Stimulated activated CD4-positive, alpha-beta T cell treated with anti-CD3 and anti-CD28 coated beads, Interleukin-4, amount 100 ng/mL, for 24 hours (primary cell): Measurements from ENCODE around the gene DBNDD1.
"Not testable (repeated sequence)": the region's sequence is repeated elsewhere in the genome, so short reads cannot be mapped to it uniquely, and the experiment has no call there.

Experiments
- DNase-seq: peaks from one replicate; pipeline ENCODE4 v3.0.0-alpha.2; 2020

Gene DBNDD1

DNA sequence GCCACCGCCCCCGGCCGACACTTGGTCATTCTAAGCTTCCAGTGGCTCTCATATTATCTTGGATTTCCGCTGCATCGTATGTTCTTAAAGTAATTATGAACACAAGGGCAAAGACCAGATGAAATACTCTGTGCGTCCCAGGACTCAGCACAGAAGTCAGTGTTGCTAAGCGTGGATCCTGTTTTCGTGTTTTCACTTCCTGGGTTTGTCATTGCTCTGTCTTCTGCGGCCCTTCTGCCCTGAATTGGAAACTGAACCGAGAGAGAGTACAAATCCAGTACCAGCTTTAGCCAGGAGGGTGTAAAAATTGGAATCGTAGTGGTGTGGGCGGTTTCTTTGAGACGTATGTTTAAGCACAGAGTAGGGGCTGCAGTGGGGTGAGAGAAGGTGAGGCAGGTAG is 32.7 kb downstream of the DBNDD1 start:
- DNase-seq: no peak

DNA sequence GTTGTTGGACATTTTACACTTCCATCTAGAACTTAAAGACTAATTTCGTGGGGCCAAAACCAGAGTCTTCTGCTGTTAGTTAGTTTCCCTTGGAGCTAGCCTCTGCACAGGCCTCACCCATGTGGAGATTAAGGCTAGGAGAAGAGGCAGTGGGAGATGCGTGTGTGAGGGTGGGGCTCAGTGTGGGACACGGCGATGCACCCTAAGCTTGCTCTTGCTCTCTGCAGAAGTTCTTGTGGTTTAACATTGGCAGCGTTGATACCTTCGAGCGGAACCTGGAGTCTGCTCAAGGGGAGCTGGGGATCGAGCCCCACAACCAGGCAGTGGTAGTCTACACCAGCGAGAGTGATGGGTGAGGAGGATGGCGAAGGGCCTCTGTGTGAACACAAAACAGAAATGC is 34.0 kb downstream of the DBNDD1 start:
- DNase-seq: no peak

DNA sequence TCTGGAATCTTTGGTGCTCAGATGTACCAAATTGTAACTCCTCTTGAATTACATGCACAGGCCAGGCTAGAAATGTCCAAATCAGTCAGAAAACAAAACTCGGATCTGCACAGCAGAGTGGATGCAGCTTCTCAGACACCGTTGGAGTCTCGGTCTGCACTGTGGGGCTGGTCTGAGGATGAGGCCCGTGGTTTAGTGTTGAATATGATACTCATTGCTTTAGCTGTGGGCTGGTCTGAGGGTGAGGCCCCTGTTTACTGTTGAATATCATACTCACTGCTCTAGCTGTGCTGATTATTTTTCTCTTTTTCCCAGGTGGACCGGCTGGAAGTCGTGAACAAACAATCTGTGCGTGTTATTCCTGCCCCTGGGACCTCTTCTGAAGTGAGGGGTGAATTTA is 35.0 kb downstream of the DBNDD1 start:
- no peak for DNase-seq

DNA sequence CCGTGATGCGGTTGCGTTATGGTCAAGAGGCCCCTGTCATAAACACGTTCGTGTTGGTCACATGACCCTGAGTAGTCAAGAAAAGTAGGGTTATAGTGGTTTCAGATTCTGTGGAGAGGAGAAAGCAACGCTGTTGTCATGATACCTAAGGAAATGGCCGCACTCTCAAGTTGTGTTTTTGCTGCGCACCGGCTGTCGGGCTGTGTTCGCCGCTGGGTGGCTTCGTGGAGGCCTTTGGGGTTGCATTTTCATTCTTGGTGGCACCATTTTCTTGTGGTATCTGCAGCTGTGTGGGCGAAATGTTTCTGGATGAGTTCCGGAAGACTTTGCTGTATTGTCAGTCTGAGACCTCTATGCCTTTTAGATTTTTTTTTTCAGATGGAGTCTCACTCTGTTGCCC is 35.7 kb downstream of the DBNDD1 start:
- no peak for DNase-seq

DNA sequence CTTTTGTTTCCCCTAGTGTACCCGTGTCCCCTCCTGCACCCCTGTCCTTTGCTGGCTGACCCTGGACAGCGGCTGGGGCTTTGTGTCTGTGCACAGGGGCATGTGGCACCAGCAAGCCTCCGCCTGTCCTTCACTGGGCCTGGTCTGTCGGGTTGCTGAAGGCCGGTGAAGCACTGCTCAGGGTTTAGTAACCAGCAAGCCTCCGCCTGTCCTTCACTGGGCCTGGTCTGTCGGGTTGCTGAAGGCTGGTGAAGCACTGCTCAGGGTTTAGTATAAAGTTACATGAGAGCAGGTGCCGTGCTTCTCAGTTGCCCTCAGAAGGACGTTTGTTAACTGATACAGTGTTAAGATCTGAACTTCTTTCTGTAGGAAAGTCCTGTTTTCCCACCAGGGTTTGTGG is 36.9 kb downstream of the DBNDD1 start:
- no peak for DNase-seq

DNA sequence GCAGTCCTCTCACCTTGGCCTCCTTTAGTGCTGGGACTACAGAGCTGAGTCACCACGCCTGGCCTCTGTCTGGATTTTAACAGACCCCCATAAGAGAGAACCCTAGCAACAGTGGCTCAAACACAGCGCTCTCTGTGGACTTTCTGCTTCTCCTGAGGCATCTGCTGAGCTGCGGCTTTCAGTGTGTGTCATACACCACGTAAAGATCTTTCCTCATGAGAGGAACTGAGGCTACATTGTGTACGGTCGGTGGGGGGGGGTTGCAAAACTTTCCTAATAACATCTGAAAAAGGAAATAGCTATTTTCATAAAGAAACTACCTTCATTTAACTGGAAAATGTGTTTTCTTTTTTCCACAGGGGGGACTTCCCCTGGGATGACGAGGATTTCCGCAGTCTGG is 37.8 kb downstream of the DBNDD1 start:
- DNase-seq: no peak

DNA sequence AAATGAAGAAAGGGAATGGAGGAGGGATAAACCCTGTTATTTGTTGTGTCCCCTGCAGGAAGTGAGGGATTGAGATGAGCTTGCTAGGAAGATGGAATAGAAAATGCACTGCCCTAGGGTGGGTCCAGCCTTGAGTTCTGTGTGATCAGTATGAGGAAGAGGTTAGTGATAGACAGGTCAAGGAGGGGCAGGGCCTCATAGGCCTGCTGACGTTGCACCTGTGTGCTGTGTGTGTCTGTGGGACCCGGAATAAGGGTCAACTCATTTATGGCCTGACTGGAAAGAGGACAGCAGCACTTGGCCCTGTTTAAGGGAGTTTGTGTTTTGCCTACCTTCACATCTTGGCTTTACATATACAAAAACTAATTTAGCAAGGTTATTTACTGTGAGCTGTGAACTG is 44.4 kb downstream of the DBNDD1 start:
- DNase-seq: no peak

DNA sequence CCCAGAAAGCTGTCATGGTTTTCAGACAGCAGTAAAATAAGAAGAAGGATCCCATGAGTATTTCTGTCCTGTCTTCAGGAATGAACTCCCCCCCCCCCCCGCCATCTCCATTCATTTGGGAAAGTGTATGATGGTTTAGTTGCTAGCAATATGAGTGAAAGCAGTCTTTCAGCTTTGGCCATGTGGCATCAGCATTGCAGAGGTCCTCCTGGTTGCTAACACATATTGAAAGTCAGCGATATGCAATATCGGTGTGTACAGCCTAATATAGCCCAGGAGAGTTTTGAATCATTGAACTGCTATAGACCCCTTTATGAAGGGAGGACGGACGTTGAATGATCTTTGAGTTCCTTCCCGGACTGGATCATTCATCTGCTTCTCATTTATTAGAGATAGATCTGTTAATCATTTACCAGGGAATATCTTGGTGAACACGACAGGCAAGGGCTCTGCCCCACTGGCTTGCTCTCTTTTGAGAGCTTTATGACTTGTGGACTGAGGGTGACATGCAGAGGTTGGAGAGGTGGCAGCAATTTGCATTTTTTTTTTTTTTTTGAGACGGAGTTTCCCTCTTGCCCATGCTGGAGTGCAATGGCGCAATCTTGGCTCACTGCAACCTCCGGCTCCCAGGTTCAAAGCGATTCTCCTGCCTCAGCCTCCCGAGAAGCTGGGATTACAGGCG is 45.5 kb downstream of the DBNDD1 start:
- no peak for DNase-seq

DNA sequence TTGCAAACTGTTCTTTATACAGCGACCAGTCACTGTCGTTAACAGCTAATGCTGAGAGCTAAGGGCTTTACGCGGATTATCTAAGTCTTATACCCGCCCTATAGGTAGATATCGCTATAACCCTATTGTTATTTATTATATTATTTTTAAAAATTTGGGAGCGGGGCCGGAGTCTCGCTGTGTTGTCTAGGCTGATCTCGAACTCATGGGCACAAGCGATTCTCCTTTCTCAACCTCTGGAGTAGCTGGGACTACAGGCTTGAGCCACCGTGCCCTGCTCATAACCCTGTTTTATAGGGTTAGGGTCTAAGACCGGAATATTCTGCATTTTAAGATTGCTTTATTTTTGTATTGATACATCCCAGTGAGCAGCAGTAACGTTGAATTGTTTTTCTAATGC is 46.0 kb downstream of the DBNDD1 start:
- no peak for DNase-seq

DNA sequence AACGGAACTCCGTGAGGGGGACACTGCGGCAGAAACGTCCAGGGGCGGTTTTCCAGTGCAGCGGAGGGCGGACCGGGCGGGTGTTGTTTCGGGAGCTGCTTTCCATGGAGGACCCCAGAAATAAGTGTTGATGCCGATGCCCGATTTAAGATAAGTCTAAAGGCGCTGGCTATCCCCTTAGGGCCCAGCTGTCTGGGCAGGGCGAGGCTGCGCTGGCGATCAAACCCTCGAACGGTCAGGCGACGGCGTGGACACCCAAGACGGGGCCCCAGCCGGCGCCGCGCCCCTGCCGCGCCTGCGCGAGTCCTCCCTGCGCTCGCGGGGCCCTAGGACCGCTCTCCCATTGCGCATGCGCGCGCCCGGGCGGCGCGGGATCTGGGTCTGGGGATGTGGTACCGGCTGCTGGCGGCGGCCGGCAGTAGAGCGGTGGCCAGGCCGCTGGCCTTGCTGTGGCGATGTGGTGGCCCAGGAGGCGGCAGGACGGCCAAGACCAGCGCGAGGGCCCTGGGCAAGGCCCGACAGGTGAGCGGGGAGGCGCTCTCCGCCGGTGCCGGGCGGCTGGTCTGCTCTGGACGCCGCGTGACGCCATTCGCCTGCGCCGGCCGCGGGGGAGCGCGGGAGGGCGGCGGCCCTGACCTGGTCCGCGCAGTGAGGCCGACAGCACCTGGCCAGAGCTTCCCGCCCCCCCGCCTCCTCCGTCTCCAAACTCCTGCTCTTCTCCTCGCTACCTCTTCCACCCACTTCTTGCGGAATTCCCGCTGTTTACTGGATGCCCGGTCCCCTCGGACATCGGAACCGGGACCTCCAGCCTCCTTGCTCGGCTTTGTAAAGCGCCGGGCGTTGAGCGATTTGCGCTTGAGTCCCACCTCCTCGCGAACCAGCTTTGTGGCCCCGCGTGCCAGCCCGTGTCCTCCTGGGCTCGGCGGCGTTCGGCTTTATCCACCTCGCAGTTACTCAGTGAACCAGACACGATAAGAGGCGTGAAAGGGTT is 46.7 kb downstream of the DBNDD1 start:
- DNase-seq: peak; percentile 91

DNA sequence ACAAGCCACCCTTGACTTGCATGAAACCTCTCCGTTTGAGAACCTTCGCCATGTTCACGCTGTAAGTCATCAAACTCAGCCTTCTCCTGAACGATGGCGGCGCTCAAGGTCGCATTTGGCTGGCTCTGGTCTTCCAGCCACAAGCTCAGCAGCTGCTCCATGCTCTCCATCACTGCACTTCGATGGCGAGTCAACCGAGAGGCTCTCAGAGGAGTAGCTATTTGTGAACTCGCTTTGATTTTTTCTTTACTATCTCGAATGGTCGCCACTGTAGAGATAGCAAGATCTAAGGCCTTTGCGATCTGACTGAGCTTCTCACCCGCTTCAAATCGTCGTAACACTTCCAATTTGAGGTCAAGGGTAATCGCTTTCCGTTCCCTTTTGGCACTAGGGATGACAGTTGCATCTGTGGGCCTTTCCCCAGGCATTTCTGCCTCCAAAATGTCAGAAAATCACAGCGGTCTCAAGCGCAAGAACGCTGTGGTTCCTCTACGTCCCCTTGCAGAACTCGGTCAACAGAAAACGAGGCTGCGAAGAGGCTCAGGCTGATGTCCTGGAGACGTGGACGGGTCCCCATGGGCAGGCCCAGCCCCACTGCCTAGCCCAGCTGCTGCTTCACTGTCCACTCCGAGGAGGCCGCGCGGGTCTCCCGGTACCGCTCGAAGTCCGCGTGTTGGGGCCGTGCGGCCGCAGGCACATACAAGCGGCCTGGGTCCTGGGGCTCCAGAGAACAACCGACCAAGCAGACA is 47.6 kb downstream of the DBNDD1 start:
- DNase-seq: no peak

DNA sequence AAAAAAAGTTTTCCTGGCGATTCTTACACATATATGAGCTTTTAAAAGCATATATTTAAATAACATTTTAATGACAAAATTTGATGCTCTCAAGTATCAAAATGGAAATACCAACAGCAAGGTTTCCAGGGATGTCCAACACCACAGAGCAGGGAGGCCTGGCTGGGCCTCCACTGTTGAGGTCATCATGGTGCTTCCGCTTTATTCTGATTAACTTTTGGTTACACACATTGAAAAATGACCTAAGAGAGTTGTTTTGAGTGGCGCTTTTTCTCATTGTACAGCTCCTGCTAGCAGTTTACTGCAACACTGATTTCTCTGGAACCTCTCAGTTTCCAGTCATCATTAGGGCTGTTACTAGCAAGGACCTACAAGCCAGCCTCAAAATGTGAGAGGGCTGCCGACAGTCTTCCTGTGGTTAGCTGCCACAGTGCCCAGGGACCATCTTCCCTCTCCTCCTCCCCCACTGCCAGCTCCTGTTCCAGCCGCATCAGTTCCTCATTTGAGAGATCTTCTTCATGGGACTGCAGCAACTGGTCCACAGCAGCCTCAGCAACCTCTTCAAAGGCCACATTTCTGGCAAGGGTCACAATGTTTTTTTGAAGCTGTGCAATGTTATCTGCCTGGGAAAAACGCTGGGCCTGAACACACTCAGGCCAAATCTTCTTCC is 49.4 kb downstream of the DBNDD1 start:
- DNase-seq: no peak

DNA sequence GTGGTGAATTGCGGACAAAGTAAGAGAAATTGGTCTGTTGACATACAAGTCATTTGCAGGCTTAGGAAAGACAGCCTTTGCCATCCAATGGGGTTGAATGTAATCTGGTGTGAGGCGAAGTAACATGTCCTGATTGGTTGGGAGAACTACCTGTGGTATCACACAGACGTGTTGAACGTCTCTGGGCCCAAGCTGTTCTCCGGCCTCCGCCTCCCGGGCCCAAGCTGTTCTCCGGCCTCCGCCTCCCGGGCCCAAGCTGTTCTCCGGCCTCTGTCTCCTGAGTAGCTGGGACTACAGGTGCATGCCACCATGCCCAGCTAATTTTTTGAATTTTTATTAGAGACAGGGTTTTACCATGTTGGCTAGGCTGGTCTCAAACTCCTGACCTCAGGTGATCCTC is 51.2 kb downstream of the DBNDD1 start:
- DNase-seq: not testable (repeated sequence)

DNA sequence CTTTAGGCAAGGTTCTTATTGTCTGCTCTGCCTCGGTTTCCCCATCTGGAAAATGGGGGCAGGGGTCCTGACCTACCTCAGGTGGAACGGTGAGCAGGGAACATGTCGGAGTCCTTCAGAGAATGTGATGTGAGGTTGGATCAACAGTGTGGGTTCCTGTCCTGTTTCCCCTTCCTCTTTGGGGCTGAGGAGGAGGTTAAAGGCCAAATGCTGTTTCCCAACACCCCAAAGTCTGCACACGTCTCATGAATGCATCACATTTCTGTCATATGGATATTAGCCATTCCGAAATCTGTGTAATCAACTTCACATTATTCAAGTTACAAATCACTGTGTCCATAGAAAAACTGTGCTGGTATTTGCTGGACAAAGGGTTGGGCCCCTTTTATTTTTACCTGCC is 51.8 kb downstream of the DBNDD1 start:
- not testable (repeated sequence) for DNase-seq

DNA sequence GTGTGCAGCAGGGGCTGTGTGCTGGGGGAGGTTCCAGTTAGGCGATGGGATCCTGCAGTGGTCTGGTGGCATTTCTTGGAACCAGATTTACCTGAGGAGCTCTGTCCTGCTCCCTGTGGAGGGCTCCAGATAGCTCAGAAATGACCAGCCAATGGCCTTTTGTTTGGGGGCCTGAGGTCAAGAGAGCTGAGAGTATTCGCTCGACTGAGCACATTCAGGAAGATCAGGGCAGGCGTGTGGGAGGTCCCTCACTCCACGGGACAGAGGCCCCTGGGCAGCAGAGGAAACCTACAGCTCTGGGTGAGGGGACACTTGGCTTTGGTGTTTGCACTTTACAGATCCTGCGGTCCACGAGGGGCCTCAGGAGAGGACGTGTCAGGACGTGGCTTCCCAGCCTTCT is 52.5 kb downstream of the DBNDD1 start:
- DNase-seq: no peak

DNA sequence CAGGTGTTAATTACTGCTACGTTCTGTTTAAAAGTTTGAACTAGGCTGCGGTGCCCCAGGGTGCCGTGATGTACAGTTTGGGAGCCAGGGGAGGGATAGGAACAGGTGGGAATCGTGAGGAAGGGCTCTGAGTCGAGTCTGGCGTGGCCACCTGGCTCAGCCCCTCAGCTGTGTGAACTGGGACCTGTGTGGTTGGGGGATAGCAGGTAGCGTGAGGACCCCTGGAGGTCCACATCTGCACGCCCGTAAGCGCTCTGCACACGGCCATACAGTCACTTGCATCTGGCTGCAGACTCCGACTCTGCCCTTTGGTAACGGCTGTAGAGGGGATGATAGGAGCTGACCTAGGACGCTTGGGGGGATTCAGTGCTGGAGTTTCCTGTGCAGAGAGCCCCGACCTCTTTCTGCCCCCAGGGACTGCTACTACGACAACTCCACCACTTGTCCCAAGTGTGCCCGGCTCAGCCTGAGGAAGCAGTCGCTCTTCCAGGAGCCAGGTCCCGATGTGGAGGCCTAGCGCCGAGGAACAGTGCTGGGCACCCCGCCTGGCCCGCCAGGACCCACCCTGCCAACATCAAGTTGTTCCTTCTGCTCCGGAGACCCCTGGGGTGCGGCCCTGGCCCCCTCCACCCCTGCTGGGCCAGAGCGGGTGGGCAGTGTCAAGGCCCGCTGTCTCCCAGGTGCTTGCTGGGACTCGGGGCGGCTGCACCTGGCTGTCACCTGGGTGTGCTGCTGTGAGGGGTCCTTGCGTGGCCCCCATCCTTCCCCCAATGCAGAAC is 53.6 kb downstream of the DBNDD1 start:
- DNase-seq: no peak

DNA sequence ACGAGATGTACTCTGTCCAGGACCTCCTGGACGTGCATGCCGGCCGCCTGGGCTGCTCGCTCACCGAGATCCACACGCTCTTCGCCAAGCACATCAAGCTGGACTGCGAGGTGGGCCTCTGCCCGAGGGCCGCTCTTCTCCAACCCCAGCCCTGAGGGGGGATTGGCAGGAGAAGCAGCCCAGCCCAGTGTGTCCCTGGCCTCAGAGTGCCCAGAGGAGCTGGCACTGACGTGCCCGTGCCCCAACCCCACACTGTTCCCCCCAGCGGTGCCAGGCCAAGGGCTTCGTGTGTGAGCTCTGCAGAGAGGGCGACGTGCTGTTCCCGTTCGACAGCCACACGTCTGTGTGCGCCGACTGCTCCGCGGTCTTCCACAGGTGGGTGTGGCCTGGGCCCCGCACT is 55.1 kb downstream of the DBNDD1 start:
- DNase-seq: no peak

DNA sequence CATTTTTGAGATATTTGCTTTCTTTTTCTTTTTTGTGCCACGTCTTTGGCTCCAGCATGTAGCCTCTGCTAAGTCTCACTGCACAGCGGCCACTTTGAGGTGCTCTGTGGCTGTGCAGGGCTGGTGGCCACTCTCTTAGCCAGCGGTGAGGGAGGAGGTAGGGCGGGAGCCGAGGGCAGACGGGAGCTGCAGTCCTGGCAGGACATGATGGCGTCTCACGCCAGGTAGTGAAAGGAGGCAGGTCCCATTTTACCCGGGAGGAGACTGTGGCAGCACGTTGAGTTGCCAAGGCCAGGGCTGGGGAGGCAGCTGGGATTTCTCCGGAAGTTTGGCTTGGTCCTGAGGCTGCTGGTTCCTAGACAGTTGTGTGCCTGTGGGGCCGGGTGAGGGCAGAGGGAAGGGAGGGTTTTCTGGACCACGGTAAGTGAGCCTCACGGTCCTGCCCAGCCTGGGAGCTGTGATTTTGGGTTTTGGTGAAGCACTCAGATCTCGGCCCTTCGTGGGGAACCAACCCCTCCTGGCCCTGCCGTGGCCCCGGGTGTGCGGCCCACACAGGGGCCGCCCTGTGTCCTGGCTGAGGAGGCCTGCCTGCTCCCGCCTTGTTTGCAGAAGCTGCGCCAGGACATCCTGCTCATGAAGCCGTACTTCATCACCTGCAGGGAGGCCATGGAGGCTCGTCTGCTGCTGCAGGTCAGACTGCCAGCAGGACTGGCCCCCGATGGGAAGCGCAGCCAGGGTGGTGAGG is 56.3 kb downstream of the DBNDD1 start:
- DNase-seq: no peak

DNA sequence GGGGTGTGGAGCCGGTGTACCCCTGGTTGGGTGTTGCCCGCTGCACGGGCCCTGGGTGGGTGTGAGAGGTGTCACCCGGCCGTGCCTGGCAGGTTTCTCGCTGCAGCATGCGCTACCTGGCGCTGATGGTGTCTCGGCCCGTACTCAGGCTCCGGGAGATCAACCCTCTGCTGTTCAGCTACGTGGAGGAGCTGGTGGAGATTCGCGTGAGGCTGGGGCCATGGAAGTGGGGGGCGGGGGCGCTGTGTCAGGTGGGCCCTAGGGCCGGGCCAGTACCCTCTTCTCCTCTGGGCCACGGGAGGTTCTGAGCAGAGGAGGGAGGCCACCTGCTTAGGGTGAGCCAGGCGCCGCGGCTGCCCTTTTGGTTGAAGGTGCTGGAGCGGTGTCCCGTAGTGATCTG is 57.3 kb downstream of the DBNDD1 start:
- DNase-seq: no peak

DNA sequence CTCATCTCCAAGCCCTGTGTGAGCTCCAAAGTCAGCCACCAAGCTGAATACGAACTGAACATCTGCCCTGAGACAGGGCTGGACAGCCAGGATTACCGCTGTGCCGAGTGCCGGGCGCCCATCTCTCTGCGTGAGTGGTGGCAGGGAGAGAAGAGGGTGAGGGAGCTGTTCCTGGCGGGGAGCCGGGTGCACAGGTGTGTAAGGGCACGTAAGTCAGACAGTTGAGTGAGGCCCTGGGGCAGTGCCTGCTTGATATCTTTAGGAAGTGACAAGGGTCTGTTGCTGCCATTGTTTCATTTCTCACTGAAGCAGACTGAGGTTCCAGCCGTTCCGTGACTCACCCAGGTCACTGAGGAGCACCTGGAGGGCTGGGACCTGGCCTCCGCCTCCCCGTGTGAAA is 58.3 kb downstream of the DBNDD1 start:
- no peak for DNase-seq

DNA sequence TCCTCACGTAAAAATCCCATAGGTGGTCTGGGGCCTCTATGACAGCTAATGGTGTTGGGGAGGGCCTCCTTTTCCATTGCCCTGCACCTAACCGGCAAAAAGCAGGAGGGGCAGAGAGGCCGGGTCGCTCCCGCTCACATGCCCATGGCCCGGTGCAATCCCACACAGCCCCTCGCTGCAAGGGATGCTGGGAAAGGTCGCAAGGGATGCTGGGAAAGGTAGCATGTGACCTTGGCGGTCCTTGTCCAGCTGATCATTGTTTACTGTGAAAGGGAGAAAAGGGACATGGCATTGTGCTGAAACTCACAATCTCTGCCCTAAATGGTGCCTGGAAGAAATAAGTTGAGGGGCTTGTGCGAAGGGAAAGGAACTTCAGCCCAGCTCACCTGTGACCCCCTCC is 60.7 kb downstream of the DBNDD1 start:
- no peak for DNase-seq
